NCI-H2196 treated with DMSO at 0.1 percent for 48 hours (cell line): ENCODE data around the gene ARL6IP6.

Source experiments
- DNase-seq: peaks from one replicate; lab custom pipeline; 2025; ENCODE audit not compliant: unreplicated experiment; lab: John Stamatoyannopoulos, UW

ARL6IP6 gene

DNA sequence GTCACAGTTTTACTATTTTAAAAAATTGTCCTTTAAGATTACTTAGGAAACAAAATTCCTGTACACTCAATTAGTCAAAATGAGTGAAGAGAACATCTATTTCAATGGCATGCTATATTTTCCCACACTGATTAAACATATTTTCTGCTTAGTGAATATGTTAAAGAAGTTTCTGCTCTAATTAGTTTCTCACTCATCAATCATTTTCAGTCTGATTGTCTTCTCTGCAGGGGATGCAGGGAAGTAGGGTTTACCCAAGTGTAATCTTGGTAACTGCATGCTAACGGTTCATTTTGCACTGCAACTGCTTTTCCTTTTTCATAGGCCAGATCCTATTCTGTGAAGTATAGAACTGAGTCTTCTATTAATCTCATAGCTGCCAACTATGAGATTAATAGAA is 78.5 kb downstream of the ARL6IP6 start:
- DNase-seq = no peak

DNA sequence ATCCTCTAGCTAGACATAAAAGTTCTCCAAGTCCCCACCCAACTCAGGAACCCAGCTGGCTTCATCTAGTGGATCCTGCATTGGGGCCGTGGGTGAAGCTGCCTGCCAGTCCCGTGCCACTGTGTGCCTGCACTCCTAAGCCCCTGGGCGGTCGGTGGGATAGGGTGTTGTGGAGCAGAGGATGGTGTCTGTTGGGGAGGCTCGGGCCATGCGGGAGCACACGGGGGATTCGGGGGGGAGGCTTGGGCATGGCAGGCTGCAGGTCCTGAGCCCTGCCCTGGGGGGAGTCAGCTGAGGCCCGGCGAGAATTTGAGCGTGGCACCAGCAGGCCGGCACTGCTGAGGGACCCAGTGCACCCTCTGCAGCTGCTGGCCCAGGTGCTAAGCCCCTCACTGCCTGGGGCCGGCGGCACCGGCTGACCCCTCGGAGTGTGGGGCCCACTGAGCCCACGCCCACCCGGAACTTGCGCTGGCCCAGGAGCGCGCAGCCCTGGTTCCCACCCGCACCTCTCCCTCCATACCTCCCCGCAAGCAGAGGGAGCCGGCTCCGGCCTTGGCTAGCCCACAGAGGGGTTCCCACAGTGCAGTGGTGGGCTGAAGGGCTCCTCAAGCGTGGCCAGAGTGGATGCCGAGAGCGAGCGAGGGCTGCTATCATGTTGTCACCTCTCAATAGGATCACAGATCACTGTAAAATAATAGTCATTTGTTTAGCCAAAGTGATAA is 86.4 kb downstream of the ARL6IP6 start:
- no peak for DNase-seq

DNA sequence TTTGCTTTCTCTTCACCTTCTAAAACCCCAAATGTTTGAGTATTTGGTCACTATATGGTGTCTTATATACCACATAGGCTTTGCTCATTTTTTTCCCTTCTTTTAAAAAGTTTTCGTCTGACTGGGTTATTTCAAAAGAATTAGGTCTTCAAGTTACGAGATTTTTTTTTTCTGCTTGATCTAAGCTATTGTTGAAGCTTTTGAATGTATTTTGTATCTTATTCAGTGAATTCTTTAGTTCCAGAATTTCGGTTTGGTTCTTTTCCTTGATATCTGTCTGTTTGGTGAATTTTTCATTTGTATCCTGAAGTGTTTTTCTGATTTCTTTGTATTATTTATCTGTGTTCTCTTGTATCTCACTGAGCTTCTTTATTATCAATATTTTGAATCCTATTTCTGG is 93.5 kb downstream of the ARL6IP6 start:
- DNase-seq = no peak
